Fibroblast of villous mesenchyme (primary cell): ENCODE data around the gene CDKN2AIP. TPM values are rescaled to one million over a fixed set of nuclear protein-coding genes. Genes with fewer than 3 reads are reported as not detected.

Experiments
- DNase-seq: peaks from one replicate; pipeline ENCODE4 v3.0.0-alpha.2; 2010; ENCODE audit warnings: low read depth
- H3K4me3 ChIP-seq: 2 replicates; pipeline ENCODE4 v1.5.1; 2011; ENCODE audit warnings: low read depth, mild to moderate bottlenecking, low read length
- CTCF ChIP-seq: IDR thresholded peaks from 2 replicates; pipeline ENCODE4 v1.5.1; 2012; ENCODE audit warnings: low read depth, mild to moderate bottlenecking, low read length; ENCODE audit not compliant: insufficient read depth
- total RNA-seq: library from RNA; depleted of rRNA; stranded (reverse); fragments of >200 nt; gene quantifications from 2 replicates; pipeline ENCODE4 v1.2.3, GENCODE V29; 2012

The CDKN2AIP gene
- total RNA-seq, 1 donor: 17.3 TPM

DNA sequence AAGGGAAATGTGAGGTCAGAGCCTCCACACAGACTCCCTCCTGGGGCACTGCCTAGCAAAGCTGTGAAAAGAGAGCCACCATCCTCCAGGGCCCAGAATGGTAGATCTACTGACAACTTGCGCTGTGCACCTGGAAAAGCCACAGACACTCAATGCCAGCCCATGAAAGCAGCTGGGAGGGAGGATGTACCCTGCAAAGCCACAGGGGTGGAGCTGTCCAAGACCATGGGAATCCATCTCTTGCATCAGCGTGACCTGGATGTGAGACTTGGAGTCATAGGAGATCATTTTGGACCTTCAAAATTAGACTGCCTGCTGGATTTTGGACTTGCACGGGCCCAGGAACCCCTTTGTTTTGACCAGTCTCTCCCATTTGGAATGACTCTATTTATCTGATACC, 22.8 kb downstream of the CDKN2AIP start:
- no peak for DNase-seq
- TF ChIP-seq CTCF: no peak

GRCh38 chr4:183468210-183469095, 24.0 kb downstream of the CDKN2AIP start:
- no peak for TF ChIP-seq CTCF
- DNase-seq: peak; percentile 45
- no peak overlapping the region for H3K4me3 ChIP-seq

More for the DNA sequence above, 22.8 kb downstream of the CDKN2AIP start:
- no peak overlapping the region for H3K4me3 ChIP-seq

- no peak for TF ChIP-seq CTCF
- H3K4me3 ChIP-seq: no peak overlapping the region
- peak; percentile 40 for DNase-seq
These were observed 24.8 kb downstream of the CDKN2AIP start for GRCh38 chr4:183469285-183469684.

GRCh38 chr4:183469936-183470335, 25.5 kb downstream of the CDKN2AIP start:
- TF ChIP-seq CTCF: no peak
- no peak for DNase-seq
- H3K4me3 ChIP-seq: no peak overlapping the region

DNA sequence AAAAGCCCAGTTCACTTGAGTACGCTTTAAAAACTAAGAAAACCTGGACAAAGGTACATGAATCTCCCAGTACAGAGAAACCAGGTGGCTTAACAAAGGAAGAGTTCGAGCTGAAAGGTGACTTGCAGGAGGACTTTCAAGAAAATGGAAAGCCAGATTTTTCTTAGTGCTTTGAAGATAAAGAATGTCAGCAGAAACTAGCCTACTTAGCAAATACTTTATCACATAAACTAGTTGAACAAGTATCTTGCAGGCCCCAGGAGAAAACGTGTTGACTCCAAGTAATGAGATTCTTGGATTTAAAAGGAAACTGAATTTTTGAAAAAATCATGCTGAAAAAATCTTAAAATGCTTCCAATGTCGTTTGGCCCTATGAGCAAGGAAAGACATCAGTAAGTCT, 26.4 kb downstream of the CDKN2AIP start:
- H3K4me3 ChIP-seq: no peak overlapping the region
- DNase-seq: no peak
- TF ChIP-seq CTCF: no peak

DNA sequence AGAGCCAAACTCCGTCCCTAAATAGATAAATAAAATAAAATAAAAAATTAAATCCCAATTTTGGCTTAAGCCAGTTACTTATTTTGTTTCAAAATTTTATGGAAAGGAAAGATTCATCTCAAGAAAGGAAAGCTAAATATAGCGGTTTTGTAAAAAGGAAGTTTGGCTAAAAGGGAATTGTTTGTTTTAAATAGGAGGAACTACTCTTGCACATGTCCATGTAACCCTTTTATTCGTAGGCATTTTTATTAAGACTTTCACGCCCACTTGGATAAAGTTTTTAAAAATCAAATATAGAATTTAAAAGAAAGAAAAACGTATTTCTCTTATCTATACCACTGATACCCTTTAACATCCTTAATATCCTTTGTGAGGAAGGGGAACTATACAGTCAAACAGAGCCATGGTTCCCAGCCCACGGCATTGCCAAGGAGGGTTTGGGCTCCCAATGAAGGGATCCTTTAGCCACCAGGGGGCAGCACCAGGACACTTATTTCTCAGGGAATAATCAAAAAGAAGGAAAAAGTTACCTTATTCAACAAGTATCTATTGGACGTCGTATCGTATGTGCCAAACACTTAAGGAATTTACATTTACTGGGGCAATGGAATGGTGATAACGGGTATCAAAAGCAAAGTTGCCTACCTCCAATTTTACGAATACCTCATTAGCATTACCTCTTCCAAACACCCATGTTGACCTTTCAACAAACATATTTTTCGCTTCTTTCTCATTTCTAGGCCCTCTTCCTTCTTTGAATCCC, 27.7 kb downstream of the CDKN2AIP start:
- peak; percentile 81 for TF ChIP-seq CTCF
- DNase-seq: peak; percentile 75
- H3K4me3 ChIP-seq: no peak overlapping the region
